ENCODE data around the gene HSD17B11.
"Not testable (repeated sequence)": the region's sequence is repeated elsewhere in the genome, so short reads cannot be mapped to it uniquely, and the experiment has no call there.

HSD17B11 gene

GRCh38 chr4:87403732-87404131 is 12.7 kb upstream of the HSD17B11 start:
- not testable (repeated sequence) for DNase-seq

DNA sequence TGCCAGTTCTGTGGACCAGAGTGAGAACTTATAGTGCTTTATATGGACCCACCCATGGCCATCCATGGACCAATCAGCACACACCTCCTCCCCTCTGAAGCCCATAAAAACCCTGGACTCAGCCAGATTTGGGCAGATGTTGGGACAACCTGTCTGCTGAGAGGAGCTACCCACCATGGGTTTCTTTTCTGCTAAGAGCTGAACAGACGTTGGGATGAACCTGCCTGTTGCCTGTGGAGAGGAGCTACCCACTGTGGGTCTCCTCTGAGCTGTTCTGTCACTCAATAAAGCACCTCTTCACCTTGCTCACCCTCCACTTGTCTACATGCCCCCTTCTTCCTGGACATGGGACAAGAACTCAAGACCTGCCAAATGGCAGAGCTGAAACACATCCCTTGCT is 9.0 kb upstream of the HSD17B11 start:
- DNase-seq = no peak

- no peak for DNase-seq
Measured at GRCh38 chr4:87399148-87399547, 8.2 kb upstream of the HSD17B11 start.

DNA sequence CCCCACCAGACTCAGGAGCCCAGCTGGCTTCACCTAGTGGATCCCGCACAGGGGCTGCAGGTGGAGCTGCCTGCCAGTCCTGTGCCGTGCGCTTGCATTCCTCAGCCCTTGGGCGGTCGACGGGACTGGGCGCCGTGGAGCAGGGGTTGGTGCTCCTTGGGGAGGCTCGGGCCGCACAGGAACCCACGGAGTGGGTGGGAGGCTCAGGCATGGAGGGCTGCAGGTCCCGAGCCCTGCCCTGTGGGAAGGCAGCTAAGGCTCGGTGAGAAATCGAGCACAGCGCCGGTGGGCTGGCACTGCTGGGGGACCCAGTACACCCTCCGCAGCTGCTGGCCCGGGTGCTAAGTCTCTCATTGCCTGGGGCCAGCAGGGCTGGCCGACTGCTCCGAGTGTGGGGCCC is 4.9 kb upstream of the HSD17B11 start:
- DNase-seq = not testable (repeated sequence)

- not testable (repeated sequence) for DNase-seq
Measured at GRCh38 chr4:87395073-87395472, 4.1 kb upstream of the HSD17B11 start.

GRCh38 chr4:87392183-87392582 is 1.2 kb upstream of the HSD17B11 start:
- DNase-seq = no peak

DNA sequence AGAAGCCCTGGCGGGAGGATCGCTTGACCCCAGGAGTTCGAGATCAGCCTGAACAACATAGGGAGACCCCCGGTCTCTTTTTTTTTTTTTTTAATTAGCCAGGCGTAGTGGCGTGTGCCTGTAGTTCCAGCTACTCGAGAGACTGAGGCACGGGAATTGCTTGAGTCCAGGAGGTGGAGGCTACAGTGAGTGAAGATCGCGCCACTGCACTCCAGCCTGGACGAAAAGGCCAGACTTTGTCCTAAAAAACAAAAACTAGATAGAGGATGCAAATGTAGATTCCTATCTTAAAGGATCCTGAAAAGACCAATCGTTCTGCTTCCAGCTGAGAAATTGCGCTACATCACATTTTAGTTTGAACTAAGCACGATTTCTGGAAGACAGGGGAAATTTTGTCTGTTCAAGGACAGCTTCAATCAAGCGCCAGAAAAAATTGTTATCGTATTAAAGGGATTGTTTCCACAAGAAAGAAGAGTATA is 627 bp upstream of the HSD17B11 start:
- DNase-seq = no peak

DNA sequence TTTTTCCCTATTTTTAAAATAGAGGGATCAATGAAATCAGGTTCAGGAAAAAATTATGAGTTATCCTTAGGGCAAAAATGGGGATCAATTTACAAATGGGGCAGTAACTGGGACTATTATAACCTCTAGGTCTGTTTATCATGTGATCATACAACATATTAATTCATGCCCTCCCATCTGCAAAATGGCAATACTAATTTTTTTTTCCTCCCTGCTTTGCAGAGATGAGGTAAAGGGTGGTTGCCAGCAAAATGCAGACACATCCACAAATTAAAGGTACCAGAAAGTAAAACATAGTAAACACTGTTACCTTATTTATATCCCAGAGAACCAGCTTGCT is 467 bp downstream of the HSD17B11 start:
- DNase-seq = peak; percentile 34

- DNase-seq = not testable (repeated sequence)
Measured at GRCh38 chr4:87390055-87390454, 933 bp downstream of the HSD17B11 start.

DNA sequence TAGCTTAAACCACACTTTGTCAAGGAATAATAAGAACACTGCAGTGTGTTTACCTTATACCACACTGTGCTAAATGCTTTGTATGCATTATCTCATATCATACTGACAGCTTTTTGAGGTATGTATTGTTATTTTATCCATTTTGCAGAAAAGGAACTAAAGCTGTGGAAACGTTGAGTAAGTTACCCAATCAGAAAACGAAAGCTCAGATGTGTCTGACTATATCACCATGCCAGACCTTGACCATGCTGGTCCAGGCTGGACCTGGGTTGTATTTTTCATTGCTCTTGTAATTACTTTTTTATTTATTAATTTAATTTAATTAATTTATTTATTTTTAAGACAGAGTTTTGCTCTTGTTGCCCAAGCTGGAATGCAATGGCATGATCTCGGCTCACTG is 2.1 kb downstream of the HSD17B11 start:
- no peak for DNase-seq

GRCh38 chr4:87387237-87387636 is 3.8 kb downstream of the HSD17B11 start:
- no peak for DNase-seq

DNA sequence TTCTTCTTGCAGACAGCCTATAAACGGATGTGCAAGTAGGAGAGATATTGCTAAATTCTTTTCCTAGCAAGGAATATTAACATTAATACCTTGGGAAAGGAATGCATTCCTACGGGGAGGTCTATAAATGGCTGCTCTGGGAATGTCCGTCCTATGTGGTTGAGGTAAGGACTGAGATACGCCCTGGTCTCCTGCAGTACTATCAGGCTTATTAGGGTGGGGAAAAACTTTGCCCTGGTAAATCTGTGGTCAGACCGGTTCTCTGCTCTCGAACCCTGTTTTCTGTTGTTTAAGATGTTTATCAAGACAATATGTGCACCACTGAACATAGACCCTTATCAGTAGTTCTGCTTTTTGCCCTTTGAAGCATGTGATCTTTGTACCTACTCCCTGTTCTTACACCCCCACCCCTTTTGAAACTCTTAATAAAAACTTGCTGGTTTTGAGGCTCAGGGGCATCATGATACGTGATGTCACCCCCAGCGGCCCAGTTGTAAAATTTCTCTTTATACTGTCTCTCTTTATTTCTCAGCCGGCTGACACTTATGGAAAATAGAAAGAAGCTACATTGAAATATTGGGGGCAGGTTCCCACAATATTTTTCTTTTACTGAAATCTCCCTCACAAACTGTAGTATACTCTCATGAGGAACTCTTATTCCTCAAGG is 6.4 kb downstream of the HSD17B11 start:
- not testable (repeated sequence) for DNase-seq

DNA sequence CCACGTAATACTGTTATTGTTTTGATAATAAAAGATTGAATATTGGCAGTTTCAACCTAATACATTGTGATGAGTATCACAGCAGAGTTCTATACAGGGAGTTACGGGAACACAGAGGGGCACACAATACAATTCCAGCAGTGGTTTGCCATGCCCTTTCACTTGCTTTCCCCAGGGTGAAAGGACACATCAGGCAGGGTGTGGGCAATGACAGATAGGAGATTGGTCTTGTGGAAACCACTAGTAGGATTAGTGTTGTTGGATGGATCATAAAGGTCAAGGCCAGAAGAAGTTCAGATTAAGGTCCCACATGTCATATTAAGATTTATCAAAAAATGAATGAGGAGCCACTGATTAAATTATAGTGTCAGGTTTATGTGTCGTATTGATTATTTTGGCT is 8.1 kb downstream of the HSD17B11 start:
- DNase-seq = no peak

DNA sequence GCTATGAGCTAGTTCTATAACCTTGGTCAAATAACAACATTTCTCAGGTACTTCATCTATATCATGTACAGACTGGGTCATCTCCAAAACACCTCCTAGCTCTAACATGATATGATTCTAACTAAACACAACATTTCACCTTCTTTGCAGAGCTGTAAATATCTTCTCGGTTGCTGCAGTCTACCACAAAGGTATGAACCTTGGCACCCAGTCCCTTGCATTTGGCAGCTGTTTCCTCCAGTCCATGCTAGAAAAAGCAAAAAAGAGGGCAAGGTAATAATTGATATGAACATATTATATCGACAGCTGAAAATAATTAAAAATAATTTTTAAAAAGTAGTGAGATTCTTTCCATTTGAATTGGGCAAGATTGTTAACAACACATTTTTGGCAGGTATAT is 8.9 kb downstream of the HSD17B11 start:
- DNase-seq = no peak

DNA sequence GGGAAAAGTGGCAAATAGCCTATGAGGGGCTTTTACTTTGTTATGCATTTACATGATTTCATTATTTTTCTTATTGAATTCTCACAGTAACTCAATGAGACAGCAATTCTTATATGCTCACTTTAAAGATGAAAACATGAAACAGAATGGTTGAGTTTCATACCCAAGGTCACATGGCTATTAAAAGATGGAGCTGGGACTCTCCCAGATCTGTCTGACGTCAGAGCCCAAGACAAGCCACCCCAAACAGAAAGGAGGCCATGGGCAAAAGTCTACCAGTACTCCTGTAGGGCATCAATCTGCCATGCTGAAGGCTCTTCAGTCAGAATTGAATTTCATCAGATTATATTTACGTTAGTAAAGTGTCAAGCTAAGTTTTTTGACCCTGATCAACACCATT is 13.2 kb downstream of the HSD17B11 start:
- DNase-seq = no peak

GRCh38 chr4:87375719-87376291 is 15.2 kb downstream of the HSD17B11 start:
- peak; percentile 18 for DNase-seq

DNA sequence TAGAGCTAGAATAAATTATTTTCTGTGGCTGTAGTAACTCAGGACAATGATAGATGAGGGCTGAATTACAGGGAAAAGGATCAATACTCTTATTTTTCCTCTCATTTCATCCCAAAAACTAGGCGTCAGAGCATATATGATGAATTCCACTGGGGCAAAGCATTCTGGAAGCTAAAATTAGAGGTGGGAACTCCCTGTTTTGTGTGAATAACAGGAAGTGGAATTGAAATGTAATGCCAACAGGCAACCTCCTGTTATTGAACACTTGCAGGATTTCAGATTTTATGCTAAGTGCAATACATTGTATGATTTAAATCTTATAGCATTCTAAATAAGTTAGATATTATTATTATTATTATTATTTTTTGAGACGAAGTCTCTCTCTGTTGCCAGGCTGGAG is 20.9 kb downstream of the HSD17B11 start:
- no peak for DNase-seq

DNA sequence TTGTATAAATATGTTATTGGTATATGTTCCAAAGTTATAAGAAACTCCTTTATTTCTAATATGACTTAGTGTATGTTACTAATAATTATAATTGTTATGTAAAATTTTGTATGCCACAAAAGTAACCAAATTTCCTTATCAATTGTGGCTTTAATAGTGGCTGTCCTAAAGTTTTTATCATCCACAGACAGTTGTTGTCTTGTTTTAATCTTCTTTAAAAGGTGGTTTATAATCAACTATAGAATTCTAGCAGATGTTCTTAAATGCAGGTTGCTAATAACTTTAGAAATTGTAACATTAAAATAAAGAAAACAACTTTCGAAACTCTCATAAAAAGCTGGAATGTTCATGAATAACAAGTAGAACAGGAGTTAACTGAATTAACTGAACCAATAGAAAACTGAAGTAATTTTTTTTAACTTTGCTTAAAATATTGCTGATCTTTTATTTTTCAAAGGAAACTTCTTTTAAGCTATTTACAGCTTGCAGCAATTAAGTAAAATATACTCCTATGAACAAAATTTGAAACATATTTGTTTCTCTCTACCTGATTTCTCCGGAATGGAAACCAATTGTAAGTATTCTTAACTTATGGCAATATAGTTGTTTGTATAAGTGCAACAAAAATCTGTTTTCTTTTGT is 24.3 kb downstream of the HSD17B11 start:
- DNase-seq = no peak

DNA sequence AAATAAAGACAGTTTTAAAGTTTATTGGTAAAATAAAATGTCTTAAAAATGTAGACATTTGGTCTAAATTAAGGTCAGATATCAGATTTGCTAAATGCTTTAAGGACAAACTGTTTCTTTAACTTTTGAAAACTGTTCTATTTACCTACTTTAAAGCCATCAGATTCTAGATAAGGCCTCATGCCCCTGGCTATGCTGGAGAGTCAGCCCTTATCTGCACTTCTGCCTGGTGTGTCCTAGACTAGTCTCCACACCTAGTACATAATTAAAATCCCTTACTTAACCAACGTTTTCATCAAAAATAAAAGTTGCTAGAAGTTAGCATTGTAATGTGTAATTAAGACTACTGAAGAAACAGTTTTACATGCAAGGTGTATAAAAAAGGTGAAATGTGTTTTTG is 25.6 kb downstream of the HSD17B11 start:
- DNase-seq = no peak

DNA sequence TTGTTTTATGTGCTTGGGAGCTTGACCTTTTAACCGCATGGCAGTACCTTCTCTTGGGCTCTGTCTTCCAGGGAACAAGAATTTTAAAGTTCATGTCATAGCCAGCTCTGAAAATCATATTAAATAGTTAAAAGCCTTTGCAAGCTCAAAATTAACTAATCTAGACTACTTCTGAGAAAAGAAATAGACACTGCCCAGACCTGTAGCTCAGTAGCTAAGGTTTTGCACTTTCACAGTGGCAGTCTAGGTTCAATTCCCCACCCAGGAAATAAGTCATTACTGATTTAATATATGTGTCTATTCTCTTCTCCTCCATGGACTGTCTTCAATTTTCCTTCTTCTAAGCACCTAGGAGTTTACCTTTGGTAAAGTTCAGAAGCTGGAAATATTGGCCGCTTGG is 27.4 kb downstream of the HSD17B11 start:
- no peak for DNase-seq

GRCh38 chr4:87360338-87360935 is 30.6 kb downstream of the HSD17B11 start:
- DNase-seq = no peak

DNA sequence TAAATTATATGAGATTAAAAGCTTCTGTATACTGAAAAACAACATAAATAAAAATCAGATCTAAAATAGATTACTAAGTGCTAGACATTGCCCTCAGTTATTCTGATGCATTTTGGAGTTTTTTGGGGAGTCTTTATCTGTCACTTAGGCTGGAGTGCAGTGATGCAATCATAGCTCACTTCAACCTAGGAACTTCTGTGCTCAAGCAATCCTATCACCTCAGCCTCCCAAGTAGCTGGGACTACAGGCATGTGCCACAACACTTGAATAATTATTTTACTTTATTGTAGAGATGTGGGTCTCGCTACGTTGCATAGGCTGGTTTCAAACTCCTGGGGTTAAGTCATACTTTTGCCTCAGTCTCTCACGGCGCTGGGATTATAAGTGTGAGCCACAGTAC is 31.7 kb downstream of the HSD17B11 start:
- no peak for DNase-seq

GRCh38 chr4:87356832-87357526 is 34.0 kb downstream of the HSD17B11 start:
- no peak for DNase-seq
